Measurements from ENCODE around the gene FAM53B. TPM values are rescaled to one million over a fixed set of nuclear protein-coding genes. Genes with fewer than 3 reads are reported as not detected.

Gene FAM53B
- total RNA-seq, 1 experiment from 2014 or later = 31.5 TPM

DNA sequence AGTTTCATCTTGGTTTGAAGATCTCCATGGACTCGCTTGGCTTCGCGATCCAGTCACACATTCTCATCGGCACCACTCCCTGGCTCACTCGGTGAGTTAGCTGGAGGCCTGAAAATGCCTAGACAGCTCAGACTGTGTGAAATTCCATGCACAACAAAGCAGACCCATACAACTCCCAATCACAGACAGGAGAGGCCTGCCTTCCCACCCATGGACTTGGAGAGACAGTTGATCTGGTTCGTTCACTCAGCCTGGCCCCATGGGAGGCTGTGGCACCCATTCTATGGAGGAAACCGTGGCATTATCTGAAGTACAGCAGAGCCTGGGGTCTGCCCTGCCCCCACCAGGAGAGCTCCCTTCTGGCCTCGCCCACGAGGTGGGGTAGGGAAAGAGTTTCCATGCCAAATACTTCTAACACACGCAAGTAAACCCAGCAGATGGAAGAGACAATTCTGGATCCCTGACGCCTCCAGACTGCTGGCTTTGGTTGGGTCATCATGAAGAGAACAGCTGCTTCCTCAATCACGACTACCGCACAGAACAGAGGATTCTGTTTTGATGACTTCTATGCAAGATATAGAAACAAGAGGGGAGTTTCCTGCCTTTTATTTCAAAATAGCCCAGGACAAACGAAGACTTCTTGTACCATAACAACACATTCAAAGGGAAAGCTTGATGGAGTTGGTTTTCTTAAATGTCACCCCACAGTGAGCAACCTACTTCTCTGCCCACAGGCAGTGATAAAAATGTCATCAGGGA lies 15.9 kb downstream of the FAM53B start:
- peak; percentile 94 for DNase-seq (ENCODE audit: low read depth)

DNA sequence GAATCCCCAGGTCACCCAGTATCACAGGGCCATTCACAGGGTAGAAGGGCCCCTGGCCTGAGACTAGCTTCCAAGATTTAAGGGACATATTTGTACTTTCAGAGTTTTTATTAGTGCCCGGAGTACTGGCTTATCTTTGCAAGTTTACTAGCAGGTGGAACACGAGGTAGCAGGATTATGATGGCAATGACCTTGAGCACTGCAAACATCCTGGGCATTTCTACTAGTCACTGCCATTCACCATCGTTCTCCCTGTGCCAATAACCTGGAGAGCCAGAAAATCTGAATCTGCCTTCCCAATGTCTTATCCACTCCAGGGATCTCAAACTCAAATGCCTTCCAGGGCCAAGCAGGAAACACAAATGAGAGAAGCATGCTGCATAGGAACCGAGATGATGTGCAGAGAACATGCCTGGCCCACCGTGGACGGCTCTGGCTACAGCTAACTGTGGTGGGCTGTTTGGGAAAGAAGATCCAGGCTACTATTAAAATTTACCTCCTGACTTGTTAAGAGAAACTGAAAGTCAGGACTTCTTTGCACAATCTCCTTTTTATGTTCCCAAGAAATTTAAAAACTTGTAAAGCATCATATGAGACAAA lies 16.7 kb downstream of the FAM53B start:
- no peak for DNase-seq (ENCODE audit: low read depth)

DNA sequence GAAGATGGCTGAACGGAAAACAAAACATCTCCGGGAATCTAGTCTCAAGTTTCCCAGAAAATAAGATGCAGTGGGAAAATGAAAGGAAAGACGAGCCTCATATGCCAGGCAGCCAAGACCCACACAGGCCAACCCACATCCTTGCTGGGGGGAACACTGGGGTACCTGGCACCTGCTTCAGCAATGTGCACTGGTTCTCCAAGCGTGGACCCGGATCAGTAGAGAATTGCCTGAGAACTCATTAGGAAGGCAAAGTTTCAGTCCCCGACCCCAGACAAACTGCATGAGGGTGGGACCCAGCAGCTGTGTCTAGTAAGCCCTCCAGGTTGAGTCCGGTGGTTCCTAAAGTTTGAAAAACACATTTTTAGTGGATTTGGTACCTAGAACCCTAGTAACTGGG lies 18.4 kb downstream of the FAM53B start:
- DNase-seq (ENCODE audit: low read depth) = no peak

DNA sequence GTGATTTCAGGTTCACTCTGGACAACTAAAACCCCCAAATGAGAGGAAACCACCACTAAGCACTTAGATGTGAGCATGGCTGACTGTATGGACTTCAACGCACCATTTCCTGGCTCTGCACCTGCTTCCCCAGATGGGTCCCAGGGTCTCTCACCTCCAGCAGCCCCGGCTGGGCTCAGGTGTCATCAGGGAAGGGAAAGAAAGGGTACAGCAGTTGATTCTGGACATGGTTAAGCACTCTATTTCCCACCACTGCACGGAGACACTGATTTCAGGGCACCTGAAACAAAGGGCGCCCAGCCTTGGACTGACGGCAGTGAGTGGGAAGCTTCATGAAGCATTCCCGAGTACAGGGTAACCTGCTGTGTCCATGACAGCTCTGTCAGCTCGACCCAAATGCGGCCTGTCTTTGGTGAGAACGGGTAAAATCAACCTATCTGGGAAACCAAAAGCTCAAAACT lies 19.0 kb downstream of the FAM53B start:
- DNase-seq (ENCODE audit: low read depth) = no peak

DNA sequence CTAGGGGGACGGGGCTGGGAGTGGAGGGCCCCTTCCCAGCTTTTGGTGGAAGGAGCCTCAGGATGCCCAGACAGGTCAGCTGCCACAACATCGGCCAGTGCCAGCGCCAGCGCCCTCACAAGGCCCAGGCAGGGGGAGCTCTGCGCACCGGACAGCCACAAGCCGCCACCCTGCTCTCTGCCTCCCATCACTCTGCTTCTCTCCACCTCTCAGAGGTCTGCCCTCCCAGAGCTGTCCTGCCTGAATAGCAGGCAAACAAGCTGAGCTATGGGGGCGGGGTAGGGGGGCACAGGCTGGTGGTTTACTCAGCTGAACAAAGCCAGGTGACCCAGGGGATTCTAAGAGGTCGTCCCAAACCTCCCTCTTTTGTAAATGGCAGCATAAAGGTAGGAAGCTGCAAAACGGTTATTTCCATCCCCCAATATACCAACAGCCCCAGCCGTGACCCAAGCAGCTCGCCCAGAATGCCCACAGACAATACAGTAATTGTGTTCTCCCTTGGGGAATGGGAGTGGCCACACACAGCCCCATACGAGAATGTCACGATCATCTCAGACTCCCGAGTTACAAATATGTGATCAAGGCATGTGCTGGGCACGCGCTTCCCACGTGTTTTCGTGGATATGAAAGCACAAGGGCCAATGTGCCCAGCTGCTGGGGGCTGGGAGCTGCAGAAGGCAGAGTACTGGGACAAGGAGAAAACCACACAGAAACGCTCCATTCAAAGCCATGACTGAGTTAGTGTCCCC lies 19.7 kb downstream of the FAM53B start:
- no peak for DNase-seq (ENCODE audit: low read depth)

DNA sequence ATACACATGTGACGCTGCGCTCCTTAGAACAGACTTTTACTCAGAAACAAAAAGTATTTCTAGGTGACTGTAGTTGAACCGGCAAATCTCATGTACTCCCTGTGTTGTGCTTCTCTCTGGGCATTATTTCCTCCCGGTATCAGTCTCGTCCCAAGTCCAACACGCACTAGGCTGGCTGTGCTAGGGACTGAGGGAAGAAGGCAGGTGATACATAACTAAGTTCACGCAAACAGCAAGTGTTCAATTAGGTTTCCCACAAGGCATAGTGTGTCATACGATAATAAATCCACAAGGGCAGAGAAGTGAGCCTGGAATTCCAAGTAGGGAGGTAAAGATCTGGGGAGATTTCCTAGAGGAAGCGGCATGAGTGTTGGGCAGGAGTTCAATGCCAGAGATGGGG lies 20.4 kb downstream of the FAM53B start:
- DNase-seq (ENCODE audit: low read depth) = no peak

DNA sequence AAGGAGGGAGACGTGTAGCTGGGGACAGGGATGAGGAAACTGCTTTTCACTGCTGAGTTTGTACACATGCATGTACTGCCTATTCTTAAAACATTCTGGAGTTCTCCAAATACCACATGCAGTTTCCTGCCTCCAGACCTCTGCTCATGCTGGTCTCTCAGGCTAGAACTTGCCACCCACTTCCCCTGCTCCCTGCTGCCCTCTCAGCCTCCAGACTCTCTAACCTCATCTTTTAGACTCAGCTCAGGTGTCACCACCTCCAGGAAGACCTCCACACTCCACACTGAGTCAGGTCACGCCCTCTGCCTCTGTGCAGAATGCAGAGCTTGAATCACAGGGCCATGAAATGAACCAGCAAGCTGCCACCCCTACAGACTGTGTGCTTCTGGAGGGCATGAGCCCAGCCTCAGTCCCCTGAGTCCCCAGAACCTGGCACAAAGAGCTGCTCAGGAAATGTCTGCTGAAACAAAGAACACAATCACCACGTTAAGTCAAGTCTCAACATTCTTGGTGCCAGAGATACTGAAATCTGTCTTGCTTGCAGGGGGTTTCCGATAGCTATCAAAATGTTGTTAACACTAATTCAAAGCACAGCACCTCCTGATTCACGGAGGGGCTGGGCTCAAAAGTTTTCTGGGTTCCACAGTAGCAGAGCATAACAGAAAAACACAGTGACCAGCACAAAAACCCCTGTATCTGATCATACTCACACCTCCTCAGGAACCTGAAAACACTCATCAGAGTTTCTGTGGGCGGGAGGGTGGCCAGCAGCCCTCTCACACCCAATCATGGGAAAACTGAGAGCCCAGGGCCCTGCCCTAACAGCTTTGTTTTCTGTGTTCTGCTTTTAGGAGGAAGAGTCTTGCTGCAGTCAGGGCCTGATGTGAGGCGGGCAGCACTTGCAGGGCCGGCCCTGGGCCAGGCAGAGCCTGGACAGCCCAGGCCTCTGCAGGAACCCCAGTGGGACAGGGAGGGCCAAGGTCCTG lies 21.1 kb downstream of the FAM53B start:
- DNase-seq (ENCODE audit: low read depth) = no peak

DNA sequence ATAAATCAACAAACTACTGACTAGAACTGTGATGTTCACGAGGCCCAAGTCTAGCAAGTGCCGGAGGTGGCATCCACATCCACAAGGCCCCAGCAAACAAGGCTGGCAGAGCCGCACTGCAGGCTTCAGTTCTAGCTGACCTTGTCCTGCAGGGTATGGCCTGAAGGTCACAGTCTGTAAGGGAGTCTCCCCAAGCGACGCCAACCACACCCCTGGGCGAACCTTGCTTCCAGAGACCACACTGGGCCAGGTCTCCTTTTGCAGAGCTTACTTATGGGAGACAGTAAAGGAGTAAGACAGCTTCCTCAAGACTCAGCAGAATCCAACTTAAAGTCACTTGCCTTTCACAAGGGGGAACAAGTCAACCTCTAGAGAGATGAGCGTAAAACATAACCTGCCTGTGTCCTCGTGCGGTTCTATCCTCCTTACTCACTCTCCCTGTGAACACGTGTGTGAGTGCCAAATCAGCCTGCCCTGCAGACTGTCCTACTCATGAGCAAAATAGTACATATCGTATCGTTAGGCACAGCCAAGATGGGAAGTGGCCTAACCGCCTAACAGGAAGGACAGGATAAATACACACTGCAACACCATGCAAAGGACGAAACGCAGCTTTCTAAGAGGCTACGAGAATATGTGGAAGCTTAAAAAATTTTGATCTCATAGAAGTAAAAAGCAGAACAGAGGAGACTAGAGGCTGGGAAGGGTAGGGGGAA lies 22.7 kb downstream of the FAM53B start:
- no peak for DNase-seq (ENCODE audit: low read depth)

DNA sequence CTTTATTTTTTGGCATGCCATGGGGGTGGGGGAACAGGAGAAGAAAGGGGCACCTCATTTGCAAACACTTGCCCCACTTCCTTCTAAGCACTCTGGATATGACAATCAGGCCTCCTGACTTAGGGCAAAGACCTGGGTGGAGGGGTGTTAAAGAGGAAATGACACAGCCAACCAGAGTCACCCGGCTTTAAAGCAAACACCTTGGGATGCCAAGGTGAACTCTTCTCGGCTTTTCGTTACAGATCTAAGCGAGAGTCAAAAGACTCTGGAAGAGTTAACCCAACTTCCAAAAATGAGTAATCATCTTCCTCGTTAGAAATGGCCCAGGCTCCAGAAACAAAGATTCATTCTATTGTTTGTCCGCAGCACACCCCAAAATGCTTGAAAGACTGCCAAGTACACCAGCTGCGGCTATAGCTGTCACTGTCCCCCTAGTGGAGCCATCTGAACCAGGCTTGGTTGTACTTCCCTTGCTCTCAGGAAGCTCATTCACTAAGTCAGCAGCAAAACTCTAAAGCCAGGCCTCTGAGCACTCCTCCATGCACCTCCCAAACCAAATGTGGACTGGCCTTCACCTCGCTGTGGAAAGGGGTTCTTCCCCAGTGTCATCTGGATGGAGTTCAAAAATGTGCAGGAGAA lies 24.8 kb downstream of the FAM53B start:
- DNase-seq (ENCODE audit: low read depth) = peak; percentile 92

DNA sequence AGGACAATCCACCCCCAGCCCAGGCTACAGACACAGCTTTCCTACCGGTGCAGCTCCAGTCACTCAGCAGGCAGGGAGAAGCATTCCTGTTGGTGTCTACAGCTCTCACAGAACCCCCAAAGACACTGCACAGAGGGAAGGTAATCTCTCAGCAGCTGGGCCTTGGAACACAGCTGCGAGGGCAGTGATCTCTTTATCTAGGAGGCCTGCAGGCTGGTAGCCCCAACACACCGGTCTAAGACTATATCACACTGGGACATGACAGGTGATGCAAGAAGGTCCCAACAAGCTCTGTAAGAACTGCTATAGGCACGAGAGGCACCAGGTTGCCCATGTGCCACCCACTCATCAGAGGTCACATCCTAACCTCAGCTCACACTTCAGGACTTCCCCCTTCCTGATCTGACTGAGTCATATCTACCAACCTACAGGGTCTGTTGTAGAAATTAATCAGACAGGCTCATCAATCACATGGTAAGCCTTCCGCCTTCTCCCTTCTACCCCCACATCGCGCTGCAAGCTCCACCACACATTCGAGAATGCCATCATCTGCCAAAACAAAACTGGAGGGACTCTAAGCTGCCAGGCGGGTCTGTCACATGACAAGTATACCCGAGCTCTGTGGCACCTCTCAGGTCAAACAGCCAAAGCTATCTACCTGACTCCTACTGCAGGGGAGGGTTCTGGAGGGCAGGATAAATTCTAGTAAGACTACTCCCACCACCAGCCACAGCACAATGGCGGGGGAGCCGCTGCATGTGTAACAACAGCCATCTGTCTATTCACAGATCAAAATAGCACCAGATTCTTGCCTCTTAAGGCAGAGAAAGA lies 26.1 kb downstream of the FAM53B start:
- peak; percentile 42 for DNase-seq (ENCODE audit: low read depth)

DNA sequence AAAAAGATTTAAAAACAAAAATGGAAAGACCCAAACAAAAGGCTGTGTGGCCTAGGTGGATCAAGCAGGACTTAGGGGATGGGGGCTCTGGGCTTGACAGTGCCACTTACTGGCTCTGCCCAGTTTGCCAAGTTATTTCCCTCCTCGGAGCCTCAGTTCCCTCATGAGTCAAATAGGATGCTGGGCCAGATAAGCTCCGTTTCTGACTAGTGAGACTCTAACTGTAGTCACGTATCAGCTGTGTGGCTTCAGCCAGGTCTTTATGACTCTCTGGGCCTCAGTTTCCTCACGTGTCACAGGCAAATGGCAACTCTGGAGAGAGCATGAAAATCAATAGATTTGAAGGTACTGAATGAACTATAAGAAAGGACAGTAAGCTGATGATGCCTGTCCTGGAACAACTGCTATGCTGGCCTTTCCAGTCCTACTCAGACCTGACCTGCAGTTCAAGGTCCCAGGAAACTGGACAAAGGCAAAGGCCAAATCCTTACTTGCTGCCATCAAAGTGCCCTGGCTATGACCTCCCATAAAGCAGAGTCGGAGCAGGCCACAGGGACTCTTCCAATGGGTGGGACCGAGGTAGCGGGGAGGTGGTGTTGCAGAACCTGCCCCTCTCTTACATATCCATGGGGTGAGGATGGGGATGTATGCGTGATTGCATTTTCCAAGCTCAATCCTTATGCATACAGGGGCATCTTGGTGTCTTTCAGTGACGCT lies 27.0 kb downstream of the FAM53B start:
- DNase-seq (ENCODE audit: low read depth) = no peak

DNA sequence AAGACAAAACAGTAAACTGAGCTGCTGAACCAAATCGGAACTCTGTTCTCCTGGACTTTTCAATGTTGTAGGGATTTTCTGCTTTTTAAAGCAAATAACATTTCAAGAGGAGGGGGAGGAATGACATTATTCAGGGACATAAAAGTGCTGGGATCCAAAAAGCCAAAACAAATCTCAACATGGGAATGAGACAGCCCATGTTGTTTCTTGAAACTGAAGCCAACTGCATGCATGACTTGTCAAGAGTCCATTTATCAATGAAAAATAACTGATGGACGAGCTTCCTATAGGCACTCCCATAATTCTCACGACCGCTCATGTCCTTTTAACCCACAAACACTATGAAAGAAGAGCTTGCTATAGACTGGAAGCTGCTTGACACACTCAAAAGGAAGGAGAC lies 27.8 kb downstream of the FAM53B start:
- DNase-seq (ENCODE audit: low read depth) = no peak

DNA sequence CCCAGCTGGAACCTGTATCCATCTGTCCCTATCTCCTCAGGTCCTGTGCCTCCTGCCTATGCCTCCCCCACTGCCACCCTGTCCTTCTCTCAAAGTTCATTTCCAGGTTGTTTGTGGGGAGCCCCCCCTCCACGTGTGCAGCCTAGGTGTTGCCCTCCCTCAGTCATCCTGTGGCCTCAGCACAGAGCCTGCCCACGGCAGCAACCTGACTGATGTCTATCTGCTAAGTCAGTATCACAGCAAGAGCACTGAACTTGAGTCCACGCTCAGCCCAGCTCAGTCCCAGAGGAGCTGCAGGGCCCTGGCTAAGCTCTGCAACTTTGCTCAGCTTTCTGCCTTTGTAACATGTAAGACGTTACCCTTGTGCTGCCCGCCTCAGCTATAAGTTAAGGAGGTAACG lies 28.7 kb downstream of the FAM53B start:
- no peak for DNase-seq (ENCODE audit: low read depth)

DNA sequence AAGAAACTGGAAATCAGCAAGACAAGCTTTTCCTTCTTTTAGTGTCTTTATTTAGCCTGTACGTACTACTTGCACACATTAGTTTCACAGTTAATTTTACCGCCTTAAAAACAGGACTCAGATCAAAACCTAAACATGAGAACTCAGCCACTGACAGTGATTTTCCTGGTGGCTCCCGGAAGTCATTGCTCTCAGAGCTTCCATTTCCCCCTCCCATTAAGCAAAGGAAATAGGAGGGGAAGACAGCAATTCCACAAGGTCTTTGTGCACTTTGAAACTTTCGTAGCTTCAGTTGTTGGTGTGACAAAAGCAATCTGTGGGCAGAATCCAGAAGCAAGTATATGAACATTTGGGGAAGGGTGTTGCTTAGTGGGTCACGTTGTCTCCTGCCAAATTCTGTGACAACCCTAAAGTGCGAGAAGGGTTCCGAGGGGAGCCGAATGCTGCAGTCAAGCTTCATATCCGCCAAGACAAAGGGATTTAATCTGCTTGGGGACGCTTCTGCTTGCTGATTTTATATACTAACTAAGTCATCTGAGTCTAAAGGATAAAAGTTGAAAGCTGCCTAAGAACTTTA lies 30.4 kb downstream of the FAM53B start:
- DNase-seq (ENCODE audit: low read depth) = no peak

DNA sequence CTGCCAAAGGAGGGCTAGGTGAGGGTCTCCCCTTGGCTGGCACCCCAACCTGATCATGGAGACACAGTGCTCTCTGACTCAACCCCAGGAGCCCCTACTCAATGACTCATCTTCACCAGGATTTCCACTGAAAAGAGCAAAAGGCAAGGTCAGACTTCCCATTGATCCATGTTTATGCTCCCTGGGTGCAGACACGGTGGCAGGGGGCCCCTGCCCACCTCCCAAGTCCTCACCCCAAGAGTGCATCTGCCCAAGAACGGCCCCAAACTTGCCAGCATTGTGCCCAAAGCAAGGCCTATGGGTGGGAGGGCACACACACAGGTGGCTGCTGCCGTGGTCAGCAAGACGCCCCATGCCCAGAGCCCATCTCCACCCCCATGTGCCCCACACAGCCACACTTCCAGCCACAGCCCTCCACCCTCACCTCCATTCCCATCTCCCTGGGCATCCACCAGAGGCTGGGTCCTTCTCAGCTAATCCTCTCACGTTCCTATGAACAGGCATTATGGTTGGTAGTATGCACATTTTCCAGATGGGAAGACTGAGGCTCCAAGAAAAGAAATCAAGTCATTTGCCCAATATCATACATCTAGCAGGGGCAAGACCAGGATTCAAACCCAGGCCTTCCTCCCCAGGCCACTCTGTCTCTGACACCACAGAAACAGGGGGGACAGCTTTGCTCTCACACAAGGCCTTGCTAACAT lies 31.3 kb downstream of the FAM53B start:
- DNase-seq (ENCODE audit: low read depth) = no peak

DNA sequence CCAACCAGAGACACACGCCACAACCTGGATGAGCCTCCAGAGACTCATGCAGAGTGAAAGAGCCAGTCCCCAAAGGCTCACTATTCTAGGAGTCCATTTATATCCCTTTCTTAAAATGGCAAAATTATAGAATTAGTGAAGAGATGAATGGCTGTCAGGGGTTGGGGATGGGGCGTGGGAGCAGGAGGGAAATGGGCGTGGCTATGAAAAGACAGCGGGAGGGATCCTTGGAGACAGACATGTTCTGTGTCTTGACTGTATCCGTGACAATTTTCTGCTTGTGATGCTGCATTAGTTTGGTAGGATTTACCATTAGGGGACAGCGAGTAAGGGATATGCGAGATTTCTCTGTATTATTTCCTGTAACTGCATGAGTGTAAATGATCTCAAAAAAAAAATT lies 33.0 kb downstream of the FAM53B start:
- DNase-seq (ENCODE audit: low read depth) = no peak

DNA sequence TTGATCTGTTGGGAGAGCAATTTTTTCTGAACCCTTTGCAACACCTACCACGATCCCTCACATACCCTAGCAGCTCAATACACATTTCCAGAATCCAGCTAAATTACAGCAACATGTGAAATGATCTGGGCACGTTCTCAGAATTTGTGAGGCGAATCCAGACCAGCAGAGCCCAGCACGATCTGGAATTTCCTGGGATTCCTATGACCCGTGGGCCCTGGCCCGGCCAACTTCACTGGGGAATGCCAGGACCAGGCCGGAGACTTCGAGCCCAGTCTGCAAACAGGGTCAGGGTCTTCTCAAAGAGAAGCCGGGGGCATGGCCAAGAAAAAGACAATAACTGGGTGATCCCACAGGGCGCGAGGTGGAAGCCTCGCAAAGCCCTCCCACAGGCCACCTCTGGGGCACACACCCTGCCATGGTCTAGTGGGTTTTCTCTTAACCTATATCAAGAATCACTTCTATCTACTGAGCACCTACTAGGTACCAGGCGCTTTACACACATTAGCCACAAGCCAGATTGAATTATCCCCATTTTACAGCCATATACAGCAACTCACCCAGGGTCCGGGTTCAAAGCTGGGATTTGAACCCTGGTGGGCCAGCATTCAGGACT lies 33.8 kb downstream of the FAM53B start:
- no peak for DNase-seq (ENCODE audit: low read depth)
